Fibroblast of skin of abdomen (primary cell): ENCODE results near the gene CDC42EP4.
"Not testable (repeated sequence)": the region's sequence is repeated elsewhere in the genome, so short reads cannot be mapped to it uniquely, and the experiment has no call there.

Source experiments
- DNase-seq: peaks from one replicate; pipeline ENCODE4 v3.0.0-alpha.2; 2013

CDC42EP4 gene

DNA sequence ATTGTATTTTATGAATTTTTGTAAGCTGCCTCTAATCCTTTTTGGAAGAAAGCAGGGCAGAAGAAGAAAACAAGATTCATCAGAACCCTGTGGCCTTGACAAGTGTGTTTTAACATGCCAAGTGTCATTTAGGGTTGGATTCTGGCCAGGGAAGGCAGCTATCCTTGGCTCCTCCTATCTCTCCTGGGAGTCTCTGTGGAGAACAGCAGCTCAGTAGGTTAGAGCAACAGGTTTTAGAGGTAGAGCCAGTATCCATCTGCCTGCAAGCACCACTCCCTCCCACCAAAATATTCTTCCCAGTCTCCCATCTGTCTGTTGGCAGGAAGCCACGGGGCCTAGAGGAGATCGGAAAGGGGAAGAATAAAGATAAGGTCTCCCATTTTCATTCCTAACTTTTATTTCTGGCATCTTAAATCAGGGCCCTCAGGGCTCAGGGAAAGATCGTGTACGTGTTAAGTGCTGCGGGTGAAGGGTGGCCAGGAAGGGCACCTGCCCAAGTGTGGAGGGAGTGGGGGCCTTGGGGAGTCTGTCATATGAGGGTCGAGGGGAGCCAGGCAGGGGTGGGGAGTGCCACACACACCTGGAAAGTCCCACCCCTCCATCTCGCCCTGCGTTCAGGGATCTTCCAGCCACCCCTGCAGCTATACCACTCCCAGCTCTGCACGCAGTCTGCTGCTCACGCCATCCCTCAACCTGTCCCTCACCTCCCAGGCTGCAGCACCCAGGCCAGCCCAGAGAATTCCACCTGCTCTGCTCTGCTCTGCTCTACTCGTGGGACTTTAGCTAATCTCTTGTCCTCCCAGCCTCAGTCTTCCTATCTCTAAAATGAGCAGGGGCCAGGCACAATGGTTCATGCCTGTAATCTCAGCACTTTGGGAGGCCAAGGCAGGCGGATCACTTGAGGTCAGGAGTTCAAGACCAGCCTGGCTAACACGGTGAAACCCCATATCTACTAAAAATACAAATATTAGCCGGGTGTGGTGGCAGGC lies 33.0 kb downstream of the CDC42EP4 start:
- peak; percentile 24 for DNase-seq

- no peak for DNase-seq
Observed at GRCh38 chr17:73278049-73278464, 33.7 kb downstream of the CDC42EP4 start.

- no peak for DNase-seq
Observed at GRCh38 chr17:73274490-73274889, 37.3 kb downstream of the CDC42EP4 start.

GRCh38 chr17:73272906-73273218 lies 38.9 kb downstream of the CDC42EP4 start:
- DNase-seq, result no peak

DNA sequence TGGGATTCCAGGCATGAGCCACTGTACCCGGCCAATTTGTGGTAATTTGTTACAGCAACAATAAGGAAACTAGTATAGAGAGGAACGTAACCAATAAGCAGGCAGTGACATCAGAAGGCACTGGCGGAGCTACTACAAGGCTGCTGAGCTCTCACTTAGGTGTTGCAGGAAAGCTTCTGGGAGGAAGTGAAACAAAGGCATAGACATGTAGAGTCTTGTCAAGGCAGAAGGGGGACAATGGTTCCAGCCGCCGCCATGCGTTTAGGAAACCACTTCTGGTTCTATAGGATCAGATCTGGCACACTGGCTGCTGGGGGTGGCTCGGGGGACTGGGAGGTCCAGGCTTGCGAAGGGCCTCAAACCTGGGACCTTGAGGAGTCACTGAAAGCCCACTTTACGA lies 40.7 kb downstream of the CDC42EP4 start:
- no peak for DNase-seq

DNA sequence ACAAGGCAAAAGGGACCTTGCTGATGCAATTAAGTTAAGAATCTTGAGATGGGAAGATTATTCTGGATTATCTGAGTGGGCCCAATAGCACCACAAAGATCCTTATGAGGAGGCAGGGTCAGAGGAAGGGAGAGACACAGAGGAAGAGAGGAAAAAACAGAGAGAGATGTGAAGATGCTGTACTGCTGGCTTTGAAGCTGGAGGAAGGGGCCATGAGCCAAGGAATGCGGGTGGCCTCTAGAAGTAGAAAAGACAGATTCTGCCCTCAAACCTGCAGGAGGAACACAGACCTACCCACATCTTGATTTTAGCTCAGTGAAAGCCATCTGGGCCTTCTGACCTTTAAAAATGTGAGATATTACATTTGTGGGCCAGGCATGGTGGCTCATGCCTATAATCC lies 42.0 kb downstream of the CDC42EP4 start:
- DNase-seq, result no peak

DNA sequence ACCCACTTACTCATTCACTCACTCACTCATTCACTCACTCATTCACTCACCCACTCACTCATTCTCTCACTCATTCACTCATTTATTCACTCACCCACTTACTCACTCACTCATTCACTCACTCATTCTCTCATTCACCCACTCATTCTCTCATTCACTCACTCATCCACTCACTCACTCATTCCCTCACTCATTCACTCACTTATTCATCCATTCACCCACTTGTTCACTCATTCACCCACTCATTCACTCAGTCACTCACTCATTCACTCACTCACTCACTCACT lies 42.5 kb downstream of the CDC42EP4 start:
- DNase-seq, result no peak

DNA sequence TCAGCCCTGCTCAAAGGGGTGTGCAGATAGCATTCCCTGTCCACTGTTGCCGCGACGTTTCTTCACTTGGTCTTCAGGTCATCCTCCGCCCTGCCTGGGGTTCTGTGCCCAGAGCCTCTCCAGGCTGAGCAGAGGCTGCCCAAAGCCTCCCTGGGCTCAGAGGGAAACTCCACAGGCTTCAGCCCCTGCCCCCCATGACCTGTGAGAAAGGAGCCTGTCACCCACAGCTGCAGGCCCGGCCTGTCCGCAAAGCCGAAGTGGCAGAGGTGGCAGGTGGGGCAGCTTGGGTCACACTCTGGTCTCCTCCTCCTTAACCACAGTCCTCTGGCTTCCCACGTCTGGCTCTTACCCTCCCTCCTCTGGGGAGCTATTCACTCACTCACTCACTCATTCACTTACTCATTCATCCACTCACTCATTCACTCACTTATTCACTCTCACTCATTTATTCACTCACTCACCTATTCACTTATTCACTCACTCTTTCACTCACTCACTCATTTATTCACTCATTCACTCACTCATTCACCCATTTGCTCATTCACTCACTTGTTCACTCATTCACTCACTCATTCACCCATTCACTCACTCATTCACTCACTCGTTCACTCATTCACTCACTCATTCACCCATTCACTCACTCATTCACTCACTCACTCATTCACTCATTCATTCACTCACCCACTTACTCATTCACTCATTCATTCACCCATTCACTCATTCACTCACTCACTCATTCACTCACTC lies 43.0 kb downstream of the CDC42EP4 start:
- no peak for DNase-seq

DNA sequence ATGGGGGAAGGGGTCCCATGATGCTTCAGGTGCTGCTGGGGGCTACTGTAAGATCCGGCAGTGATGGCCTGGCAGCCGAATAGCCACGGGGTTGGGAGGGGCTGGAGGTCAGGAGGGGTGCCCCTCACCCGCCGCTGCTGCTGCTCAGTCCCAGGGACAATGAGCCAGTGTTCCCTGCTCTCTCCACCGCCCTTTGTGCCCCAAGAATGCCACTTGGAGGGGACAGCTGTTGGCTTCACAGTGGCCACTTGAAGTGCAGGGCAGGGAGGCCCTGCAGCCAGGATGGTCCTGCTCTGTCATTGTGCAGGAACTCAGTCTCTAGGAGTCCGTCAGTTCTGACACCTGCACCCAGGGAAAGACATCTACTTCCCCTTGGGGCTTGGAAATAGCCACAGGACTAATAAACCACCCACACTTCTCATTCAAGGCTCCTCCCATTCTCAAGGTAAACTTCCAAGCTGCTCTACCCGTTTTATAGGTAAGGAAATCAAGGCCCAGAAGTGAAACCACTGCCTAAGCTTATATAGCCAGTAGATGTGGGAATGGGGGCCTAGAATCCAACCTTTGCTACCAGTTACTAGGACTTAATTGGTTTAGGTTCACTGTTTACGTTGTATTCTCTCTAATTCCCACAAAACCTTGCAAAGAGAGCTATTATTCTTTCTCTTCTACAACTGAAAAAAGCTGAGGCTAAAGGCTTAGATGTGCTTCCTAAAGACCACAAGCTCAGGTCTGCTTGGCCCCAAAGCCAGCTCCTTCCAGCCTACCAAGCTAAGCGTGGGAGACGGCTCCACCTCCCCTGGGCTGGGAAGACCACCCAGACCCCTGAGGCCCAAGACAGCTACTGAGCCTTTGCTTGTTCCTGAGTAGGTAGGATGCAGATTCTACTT lies 43.9 kb downstream of the CDC42EP4 start:
- DNase-seq, result no peak

DNA sequence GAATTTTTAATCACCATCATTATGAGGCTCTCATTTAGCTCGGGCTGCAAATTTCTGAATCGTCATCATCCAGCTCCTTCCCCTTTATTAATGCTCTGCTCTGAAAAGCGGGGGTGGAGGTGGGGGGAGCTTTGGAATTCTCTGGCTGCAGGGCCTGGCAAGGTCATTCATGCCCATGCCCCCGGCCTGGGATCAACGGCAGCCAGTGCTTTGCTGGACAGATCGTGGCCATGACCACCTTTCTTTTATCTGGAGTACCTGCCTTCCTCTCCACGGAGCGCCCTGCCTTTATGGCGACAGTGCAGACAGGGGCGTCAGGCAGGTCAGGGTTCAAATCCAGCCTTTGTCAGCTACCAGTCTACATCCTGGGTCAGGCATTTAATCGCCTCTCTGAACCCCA lies 45.0 kb downstream of the CDC42EP4 start:
- DNase-seq, result no peak

GRCh38 chr17:73265646-73266640 lies 45.9 kb downstream of the CDC42EP4 start:
- DNase-seq, result no peak

- not testable (repeated sequence) for DNase-seq
Observed at GRCh38 chr17:73264448-73264847, 47.4 kb downstream of the CDC42EP4 start.

DNA sequence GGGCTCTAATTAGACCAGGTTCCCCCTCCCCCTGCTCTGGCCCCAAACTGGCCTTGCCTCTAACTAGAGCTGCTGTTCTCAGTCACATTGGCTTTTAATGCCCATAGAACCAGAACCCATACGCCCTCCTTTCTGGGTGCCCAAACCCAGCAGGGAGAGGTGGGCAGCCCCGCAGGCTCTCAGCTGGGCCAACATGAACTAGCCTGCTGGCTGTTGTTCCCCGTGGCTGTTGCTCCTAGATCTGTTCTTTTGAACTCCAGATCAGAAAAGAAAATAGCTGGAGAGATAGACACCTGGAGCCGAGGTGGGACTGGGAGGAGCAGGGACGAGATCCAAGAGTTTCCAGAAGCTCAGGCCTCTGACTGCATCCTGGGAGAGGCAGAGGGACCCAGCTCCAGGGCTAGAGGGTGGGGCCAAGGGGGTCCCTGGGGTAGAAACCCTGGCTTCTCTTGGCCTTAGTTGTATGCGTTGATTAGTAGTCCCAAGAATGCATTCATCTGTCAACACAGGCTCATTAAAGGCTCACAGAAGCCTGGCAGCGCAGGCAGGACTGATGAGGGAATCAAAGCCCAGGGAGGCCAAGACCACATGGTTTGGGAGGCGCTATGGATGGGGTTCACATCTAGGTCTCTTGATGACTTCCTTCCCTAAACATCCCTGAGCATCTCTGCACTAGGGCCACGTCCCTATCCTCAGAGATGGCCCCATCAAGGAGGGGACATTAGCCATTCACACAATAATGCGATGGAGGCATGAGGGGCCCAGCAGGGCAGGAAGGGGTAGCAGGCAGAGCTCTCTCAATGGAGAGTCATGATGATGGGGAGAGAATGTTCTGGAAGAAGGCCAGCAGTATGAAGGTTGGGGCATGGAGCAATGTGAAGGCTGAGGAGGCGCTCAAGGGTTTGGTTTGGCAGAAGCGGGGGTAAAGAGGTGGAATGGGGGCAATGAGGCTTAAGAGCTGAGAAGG lies 48.8 kb downstream of the CDC42EP4 start:
- DNase-seq, result peak; percentile 67

- DNase-seq, result no peak
Observed at GRCh38 chr17:73261952-73262675, 49.7 kb downstream of the CDC42EP4 start.

DNA sequence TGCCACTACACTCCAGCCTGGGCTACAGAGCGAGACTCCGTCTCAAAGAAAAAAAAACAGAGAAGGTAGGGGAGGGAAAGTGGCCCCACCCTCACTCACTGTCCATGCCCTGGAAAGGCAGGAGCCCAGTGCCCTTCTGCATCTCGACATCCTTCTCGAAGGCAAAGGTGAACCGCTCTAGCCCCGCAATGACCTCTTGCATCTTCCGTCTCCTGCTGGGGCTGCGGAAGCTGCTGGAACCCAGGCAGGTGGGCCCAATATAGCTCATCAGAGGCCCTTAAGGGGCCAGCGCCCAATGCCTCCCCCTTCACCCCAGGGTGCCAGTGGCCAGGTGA lies 50.2 kb downstream of the CDC42EP4 start, which contains the start of gene CPSF4L:
Gene CPSF4L (minus strand): TSS at position 264 of the 335 bp plus-strand sequence. CDS start 62 bp downstream, at position 202.
- DNase-seq, result no peak

- DNase-seq, result no peak
Observed at GRCh38 chr17:73257516-73257915, 54.3 kb downstream of the CDC42EP4 start.

GRCh38 chr17:73256220-73256619 lies 55.6 kb downstream of the CDC42EP4 start:
- DNase-seq, result no peak

DNA sequence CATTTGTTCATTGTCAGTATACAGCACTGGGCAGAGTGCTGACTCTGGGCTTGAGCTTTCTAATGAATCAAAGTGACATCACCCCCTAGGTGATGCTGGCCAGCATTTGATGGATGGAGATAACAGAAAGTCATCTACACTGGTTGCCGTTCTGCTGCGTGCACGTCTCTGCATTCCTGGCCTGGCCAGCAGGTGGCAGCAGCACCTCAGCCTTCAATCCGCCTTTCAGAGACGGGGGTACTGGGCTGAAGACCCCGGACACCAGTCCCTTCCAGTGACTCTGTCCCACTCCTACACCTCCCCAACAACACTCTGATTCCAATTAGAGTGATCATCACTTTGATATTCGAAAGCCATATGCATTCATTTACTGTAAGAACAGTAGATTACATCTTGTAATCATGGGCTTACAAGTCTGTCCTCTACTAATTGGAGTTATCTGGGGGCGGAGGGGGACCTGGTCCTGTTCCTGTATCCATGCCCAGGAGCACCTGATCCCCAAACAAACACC lies 56.1 kb downstream of the CDC42EP4 start:
- DNase-seq, result no peak

- DNase-seq, result no peak
Observed at GRCh38 chr17:73251871-73252270, 59.9 kb downstream of the CDC42EP4 start.
